GM18907 (cell line): ENCODE results near the gene CLK4.

Source experiments
- ATAC-seq: cut with Tn5 transposase; IDR thresholded peaks from one replicate; pipeline ENCODE4 v1.9.1; 2021; ENCODE audit warnings: mild to moderate bottlenecking, moderate library complexity; ENCODE audit not compliant: unreplicated experiment

Gene CLK4

DNA sequence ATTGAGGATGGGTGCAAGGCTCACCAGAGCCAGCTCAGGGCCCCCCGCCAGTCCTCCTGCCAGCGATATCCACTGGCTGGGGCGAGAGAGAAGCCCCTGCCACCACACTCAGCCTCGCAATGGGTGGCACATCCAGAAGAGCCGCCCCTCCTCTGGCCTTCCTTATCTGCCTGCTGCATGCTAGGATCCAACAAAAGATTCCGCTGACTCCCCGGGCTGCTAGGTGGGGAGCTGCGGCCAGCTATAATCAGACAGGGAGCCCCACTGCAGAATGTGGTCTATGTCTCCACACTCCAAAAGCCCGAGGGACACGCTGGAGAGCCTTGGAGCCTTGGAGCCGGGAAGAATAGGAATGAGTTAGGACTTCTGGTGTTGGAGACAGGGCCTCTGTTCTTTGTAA lies 69.4 kb downstream of the CLK4 start:
- no peak for ATAC-seq

DNA sequence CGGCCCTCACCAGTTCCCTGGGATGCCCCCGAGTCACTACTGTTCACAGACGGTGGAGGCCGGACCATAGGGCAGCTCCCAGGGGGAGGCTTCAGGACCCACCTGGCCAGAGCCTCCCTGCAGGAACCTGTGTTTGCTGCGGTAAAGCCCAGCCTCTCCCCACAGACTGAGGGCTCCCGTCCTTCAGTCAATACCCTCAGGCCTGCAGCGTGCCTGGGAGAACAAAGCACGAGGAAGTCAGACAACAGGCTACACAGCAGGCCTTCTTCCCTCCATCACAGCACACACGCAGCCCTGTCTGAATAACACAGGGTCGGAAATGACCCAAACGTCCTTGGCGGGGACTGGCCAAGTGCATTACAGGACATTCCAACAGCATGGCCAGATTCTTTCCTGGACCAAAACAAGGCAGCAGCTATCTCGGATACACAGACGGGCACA lies 71.1 kb downstream of the CLK4 start:
- ATAC-seq: no peak

DNA sequence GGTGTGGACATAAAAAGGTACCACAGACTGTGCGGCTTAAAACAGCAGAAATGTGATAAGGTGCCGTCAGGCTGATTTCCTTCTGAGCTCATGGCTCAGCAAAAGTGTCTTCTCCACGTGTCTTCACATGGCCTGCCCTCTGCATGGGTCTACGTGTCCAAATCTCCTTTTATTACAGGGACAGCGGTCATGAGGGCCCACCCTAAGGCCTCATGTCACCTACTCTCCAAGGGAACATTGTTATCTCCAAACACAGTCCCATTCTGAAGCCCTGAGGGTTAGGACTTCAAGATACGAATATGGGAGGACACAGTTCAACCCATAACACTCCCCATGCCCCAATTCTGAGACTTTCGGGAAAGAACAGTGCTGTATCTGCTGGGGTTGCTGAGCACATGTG lies 71.8 kb downstream of the CLK4 start:
- ATAC-seq: no peak

DNA sequence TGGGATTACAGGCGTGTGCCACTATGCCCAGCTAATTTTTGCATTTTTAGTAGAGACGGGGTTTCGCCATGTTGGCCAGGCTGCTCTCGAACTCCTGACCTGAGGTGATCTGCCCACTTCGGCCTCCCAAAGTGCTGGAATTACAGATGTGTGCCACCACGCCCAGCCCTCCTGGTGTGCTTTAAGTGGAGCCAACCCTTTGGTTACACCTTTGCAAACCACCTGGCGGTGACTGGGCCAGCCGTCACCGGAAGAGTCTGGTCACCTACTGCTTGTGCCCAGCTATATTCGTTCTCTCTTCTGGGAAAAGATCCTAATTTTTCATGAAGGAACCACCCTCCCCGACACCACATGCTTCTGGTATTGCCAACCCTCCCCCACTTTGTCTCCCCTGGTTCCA lies 72.5 kb downstream of the CLK4 start:
- no peak for ATAC-seq

DNA sequence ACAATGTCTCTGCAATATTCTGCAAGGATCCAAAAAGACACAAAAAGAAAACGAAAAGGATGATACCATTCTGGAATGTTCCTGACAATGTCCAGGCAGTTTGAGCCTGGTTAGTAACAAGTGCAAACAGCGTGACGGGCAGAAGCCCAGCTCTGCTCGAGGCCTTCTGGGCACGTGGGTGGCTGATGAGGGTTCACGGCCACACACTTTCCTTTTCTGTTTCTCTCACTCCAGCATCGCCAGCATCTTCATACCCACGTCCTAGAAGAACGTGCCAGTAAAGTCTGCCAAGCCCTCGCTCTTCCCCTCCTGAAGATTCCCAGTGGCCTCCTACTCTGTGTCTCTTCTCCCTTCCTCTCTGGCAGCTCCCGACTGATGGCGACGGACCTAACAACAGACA lies 73.3 kb downstream of the CLK4 start:
- ATAC-seq: no peak
